Mammary epithelial cell (primary cell): ENCODE data around the gene TENM4.

ENCODE experiments used
- EZH2 ChIP-seq: IDR thresholded peaks from 2 replicates; pipeline ENCODE4 v1.6.1; 2012; ENCODE audit warnings: low read length, inconsistent platforms, borderline replicate concordance
- TF ChIP-seq, protein P1 (sequence below), 2 donors: IDR thresholded peaks in 1 of 2; conservative IDR thresholded peaks in 1 of 2; 2 replicates each; pipeline ENCODE4 v1.5.1; 2011 to 2012; ENCODE audit warnings: inconsistent platforms in 2 of 2, low read length in 2 of 2, mild to moderate bottlenecking in 2 of 2, control low read depth in 1 of 2, low read depth in 1 of 2; ENCODE audit not compliant: insufficient read depth in 1 of 2; ENCODE audit errors: extremely low read depth in 1 of 2

DNA sequence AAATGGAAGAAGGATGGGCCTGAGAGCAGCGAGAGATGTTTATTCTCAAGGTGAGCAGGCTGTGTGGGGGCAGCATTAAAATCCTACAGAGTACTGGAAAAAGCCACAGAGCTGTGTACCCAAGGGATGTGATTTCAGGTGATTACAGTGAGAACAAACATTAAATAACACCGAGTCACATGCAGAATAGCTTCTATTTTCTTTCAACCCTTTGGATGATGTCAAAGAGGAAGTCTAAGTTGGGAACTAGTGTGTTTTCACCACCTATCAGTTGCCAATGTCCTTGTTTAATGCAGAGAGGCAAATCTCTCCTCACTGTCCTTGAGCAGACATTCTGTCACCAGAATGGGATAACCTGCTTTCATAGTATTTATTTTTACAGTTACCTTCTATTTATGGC is 486.6 kb downstream of the TENM4 start:
- TF ChIP-seq, protein P1, sequence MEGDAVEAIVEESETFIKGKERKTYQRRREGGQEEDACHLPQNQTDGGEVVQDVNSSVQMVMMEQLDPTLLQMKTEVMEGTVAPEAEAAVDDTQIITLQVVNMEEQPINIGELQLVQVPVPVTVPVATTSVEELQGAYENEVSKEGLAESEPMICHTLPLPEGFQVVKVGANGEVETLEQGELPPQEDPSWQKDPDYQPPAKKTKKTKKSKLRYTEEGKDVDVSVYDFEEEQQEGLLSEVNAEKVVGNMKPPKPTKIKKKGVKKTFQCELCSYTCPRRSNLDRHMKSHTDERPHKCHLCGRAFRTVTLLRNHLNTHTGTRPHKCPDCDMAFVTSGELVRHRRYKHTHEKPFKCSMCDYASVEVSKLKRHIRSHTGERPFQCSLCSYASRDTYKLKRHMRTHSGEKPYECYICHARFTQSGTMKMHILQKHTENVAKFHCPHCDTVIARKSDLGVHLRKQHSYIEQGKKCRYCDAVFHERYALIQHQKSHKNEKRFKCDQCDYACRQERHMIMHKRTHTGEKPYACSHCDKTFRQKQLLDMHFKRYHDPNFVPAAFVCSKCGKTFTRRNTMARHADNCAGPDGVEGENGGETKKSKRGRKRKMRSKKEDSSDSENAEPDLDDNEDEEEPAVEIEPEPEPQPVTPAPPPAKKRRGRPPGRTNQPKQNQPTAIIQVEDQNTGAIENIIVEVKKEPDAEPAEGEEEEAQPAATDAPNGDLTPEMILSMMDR (conservative IDR thresholded peaks at IDR 0.05 in 1 of 2, IDR thresholded peaks at IDR 0.05 in 1 of 2; ENCODE audit: extremely low read depth in 1 of 2, insufficient read depth in 1 of 2, low read depth in 1 of 2, low read length in 2 of 2), result no peak
- no peak for TF ChIP-seq EZH2
